Measurements from ENCODE around the gene ZNF766. TPM values are rescaled to one million over a fixed set of nuclear protein-coding genes. Genes with fewer than 3 reads are reported as not detected.
"Not testable (repeated sequence)": the region's sequence is repeated elsewhere in the genome, so short reads cannot be mapped to it uniquely, and the experiment has no call there.

ZNF766 gene
- total RNA-seq, 4 donors from 2014 or later, result 1.8 to 26.9 (median 20.1) TPM

GRCh38 chr19:52291781-52292180 lies 22.4 kb downstream of the ZNF766 start:
- Histone ChIP-seq H3K36me3 (no peaks in the 10 kb centered on the region), H3K27me3 (no peaks in the 10 kb centered on the region), H3K4me1 (no peaks in the 10 kb centered on the region), H3K9me3 (no peaks in the 10 kb centered on the region), H3K4me3 (no peak overlapping the region), H3K27ac (no peak overlapping the region)
- intact Hi-C loops (cut with DNase I; ENCODE audit: low total_unique reads), result no loop called here
- no peak for DNase-seq
- TF ChIP-seq POLR2A (IDR thresholded peaks at IDR 0.05) (no peak), CTCF (IDR thresholded peaks at IDR 0.05) (no peak)

DNA sequence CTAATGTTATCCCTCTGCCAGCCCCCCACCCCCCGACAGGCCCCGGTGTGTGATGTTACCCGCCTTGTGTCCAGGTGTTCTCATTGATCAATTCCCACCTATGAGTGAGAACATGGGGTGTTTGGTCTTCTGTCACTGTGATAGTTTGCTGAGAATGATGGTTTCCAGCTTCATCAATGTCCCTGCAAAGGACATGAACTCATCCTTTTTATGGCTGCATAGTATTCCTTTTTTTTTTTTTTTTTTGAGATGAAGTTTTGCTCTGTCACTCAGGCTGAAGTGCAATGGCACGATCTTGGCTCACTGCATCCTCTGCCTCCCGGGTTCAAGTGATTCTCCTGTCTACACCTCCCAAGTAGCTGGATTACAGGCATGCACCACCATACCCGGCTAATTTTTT lies 23.6 kb downstream of the ZNF766 start:
- H3K27ac ChIP-seq; H3K9me3 ChIP-seq; H3K27me3 ChIP-seq; H3K4me3 ChIP-seq; DNase-seq; H3K36me3 ChIP-seq; H3K4me1 ChIP-seq; intact Hi-C loops (cut with DNase I; ENCODE audit: low total_unique reads): not testable (repeated sequence)

DNA sequence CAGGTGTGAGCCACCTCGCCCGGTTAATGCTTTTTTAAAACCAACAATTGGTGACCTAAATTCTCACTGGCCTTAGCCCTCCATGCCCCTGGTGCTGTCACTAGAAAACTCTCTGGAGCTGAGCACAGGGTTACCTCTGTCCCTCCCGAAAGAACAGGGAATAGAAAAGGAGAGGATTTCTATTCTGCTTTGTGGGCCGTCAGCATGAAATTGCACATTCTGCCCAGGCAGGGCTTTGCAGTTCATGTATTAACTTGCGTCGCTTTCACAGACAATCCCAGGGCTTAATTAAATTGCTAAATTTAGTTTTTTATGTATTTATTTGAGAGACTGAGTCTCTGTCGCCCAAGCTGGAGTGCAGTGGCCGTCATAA lies 27.0 kb downstream of the ZNF766 start:
- Histone ChIP-seq H3K36me3 (no peaks in the 10 kb centered on the region), H3K9me3 (no peaks in the 10 kb centered on the region), H3K27ac (peak overlapping the region; percentile 55 to 64), H3K4me1 (peaks cover 4 to 5% of the 10 kb centered on the region in 2 donors), H3K27me3 (no peaks in the 10 kb centered on the region), H3K4me3 (peak overlapping the region; percentile 38 to 42)
- DNase-seq, result no peak
- TF ChIP-seq POLR2A (IDR thresholded peaks at IDR 0.05) (no peak), CTCF (IDR thresholded peaks at IDR 0.05) (no peak)
- intact Hi-C loops (cut with DNase I; ENCODE audit: low total_unique reads), result no loop called here

GRCh38 chr19:52296773-52297600 lies 27.6 kb downstream of the ZNF766 start, which contains the start of gene ZNF480:
Gene ZNF480 (plus strand): TSS chr19:52297169. CDS start chr19:52300413, 3,244 bp downstream.
- no peaks in the 10 kb centered on the region for H3K9me3 ChIP-seq
- H3K4me1 ChIP-seq, result peaks cover 4 to 5% of the 10 kb centered on the region in 2 donors
- no peaks in the 10 kb centered on the region for H3K36me3 ChIP-seq
- H3K27me3 ChIP-seq, result no peaks in the 10 kb centered on the region
- intact Hi-C loops (cut with DNase I; ENCODE audit: low total_unique reads), result no loop called here
- H3K4me3 ChIP-seq, result peak within 1 kb of the TSS; percentile 84 to 98
- TF ChIP-seq POLR2A (IDR thresholded peaks at IDR 0.05) (peak in 1 of 2 donors; percentile 59), CTCF (IDR thresholded peaks at IDR 0.05) (no peak)
- DNase-seq, result peak; percentile 77 to 85
- peak within 1 kb of the TSS; percentile 88 to 93 for H3K27ac ChIP-seq

GRCh38 chr19:52297601-52298364 lies 28.4 kb downstream of the ZNF766 start:
- H3K36me3 ChIP-seq, result no peaks in the 10 kb centered on the region
- DNase-seq, result no peak

More at GRCh38 chr19:52297601-52298364, 28.4 kb downstream of the ZNF766 start:
- peak overlapping the region; percentile 84 to 98 for H3K4me3 ChIP-seq
- H3K27ac ChIP-seq, result peak overlapping the region; percentile 88 to 93
- H3K27me3 ChIP-seq, result no peaks in the 10 kb centered on the region
- intact Hi-C loops (cut with DNase I; ENCODE audit: low total_unique reads), result no loop called here
- TF ChIP-seq CTCF (IDR thresholded peaks at IDR 0.05), result no peak
- no peak for TF ChIP-seq POLR2A (IDR thresholded peaks at IDR 0.05)
- H3K9me3 ChIP-seq, result no peaks in the 10 kb centered on the region
- peaks cover 4 to 5% of the 10 kb centered on the region in 2 donors for H3K4me1 ChIP-seq
